Activated CD4-positive, alpha-beta T cell treated with anti-CD3 and anti-CD28 coated beads, Interleukin-2, amount 10 ng/mL, durations not matched to agents 24 days and 14 days (primary cell): ENCODE measurements around the gene STMND1. TPM values are rescaled to one million over a fixed set of nuclear protein-coding genes. Genes with fewer than 3 reads are reported as not detected.

Experiments
- DNase-seq: peaks from one replicate; pipeline ENCODE4 v3.0.0; 2022
- H3K27ac Mint-ChIP-seq: one replicate; pipeline ENCODE4 v1.8.0; 2022; ENCODE audit warnings: mild to moderate bottlenecking, mixed read lengths
- H3K27me3 Mint-ChIP-seq: one replicate; pipeline ENCODE4 v1.8.0; 2022; ENCODE audit warnings: mixed read lengths
- H3K36me3 Mint-ChIP-seq: one replicate; pipeline ENCODE4 v1.8.0; 2022; ENCODE audit warnings: low read depth, mild to moderate bottlenecking, mixed read lengths
- H3K4me1 Mint-ChIP-seq: one replicate; pipeline ENCODE4 v1.8.0; 2021; ENCODE audit warnings: mixed read lengths
- H3K4me3 Mint-ChIP-seq: one replicate; pipeline ENCODE4 v1.8.0; 2022; ENCODE audit warnings: mild to moderate bottlenecking, moderate library complexity, mixed read lengths
- H3K9me3 Mint-ChIP-seq: one replicate; pipeline ENCODE4 v1.8.0; 2021; ENCODE audit warnings: mixed read lengths
- intact Hi-C: fragments of 100-400 bp; cut with micrococcal nuclease; formaldehyde crosslinking; loops from one replicate; pipeline ENCODE4 v1.15.1; 2023
- total RNA-seq: library from RNA; stranded (reverse); gene quantifications from 2 replicates; pipeline ENCODE4 v1.2.3, GENCODE V29; 2022

The STMND1 gene
- total RNA-seq, 1 donor from 2014 or later, result not detected

DNA sequence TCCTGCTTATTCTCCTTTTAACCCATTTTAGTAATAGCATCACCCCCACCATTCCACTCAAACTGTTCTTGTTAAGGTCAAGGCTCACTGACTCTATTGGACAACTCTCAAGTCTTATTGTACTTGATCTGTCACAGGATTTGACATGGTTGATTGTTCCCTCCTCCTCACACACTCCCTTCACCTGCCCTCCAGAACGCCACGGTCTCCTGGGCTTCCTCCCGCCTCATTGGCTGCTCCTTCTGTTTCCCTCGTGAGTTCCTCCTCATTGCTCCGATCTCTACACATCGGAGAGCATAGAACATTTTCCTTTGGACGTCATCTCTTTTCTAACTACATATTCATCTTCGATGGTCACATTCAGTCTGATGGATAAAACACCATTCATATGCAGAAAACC lies 55.1 kb downstream of the STMND1 start:
- Mint-ChIP-seq H3K36me3 (no peaks in the 10 kb centered on the region), H3K27ac (no peak overlapping the region), H3K27me3 (peaks cover 6% of the 10 kb centered on the region), H3K4me3 (no peak overlapping the region), H3K9me3 (no peaks in the 10 kb centered on the region), H3K4me1 (no peaks in the 10 kb centered on the region)
- no peak for DNase-seq
- intact Hi-C loops, result loop anchor here (2.0 to 5.0 kb wide), 2 partner anchors 645 to 658 kb away; no protein-coding TSS in a partner anchor

DNA sequence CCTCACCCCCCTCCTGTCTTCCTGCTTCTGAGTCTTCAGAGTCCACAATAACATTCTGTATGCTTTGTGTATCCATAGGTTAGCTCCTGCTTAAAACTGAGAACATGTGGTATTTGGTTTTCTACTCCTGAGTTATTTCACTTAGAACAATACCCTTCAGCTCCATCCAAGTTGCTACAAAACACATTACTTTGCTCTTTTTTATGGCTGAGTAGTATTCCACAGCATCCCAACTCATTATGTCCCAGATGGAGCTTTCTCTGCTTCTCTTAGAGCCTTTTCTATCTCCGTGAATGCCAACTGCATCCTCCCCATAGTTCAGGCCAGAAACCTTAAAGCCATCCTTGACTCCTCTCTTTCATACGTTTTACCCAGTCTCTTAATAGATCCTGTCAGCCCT lies 55.8 kb downstream of the STMND1 start:
- intact Hi-C loops, result loop anchor here (2.0 to 5.0 kb wide), 2 partner anchors 645 to 657 kb away; no protein-coding TSS in a partner anchor
- H3K36me3 Mint-ChIP-seq, result no peaks in the 10 kb centered on the region
- no peak overlapping the region for H3K4me3 Mint-ChIP-seq
- H3K27ac Mint-ChIP-seq, result no peak overlapping the region
- H3K9me3 Mint-ChIP-seq, result no peaks in the 10 kb centered on the region
- H3K27me3 Mint-ChIP-seq, result peaks cover 6% of the 10 kb centered on the region
- H3K4me1 Mint-ChIP-seq, result no peaks in the 10 kb centered on the region
- DNase-seq, result no peak

- Mint-ChIP-seq H3K36me3 (no peaks in the 10 kb centered on the region), H3K4me3 (no peak overlapping the region), H3K4me1 (no peaks in the 10 kb centered on the region), H3K9me3 (no peaks in the 10 kb centered on the region), H3K27me3 (peaks cover 6% of the 10 kb centered on the region), H3K27ac (no peak overlapping the region)
- no peak for DNase-seq
- intact Hi-C loops, result loop anchor here (5.0 kb wide), 1 partner anchor 643 kb away; no protein-coding TSS in a partner anchor
Measured at GRCh38 chr6:17159240-17159639, 57.4 kb downstream of the STMND1 start.

DNA sequence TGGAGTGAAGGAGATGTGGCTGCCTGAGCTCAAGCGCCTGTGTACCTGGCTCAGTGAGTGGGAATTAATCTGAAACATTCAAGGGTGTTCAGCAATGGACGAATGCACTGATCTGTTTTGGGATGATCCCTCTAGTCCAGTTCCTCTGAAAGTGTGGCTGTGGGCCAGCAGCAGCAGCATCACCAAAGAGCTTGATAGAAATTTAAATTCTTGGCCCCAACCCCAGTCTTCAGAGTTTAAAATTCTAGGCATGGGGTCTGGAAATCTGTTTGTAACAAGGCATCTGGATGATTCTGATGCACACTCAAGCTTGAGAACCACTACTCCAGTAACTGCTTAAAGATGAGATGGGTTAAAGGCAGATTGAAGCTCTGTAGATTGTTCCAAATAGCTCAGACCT lies 59.2 kb downstream of the STMND1 start:
- Mint-ChIP-seq H3K36me3 (no peaks in the 10 kb centered on the region), H3K4me3 (no peak overlapping the region), H3K27me3 (peaks cover 6% of the 10 kb centered on the region), H3K4me1 (no peaks in the 10 kb centered on the region), H3K9me3 (no peaks in the 10 kb centered on the region), H3K27ac (no peak overlapping the region)
- DNase-seq, result no peak
- intact Hi-C loops, result no loop called here

GRCh38 chr6:17165383-17165782 lies 63.5 kb downstream of the STMND1 start:
- Mint-ChIP-seq H3K4me3 (no peak overlapping the region), H3K9me3 (no peaks in the 10 kb centered on the region), H3K4me1 (no peaks in the 10 kb centered on the region), H3K27me3 (peaks cover 4% of the 10 kb centered on the region), H3K27ac (no peak overlapping the region), H3K36me3 (no peaks in the 10 kb centered on the region)
- no peak for DNase-seq
- intact Hi-C loops, result no loop called here

DNA sequence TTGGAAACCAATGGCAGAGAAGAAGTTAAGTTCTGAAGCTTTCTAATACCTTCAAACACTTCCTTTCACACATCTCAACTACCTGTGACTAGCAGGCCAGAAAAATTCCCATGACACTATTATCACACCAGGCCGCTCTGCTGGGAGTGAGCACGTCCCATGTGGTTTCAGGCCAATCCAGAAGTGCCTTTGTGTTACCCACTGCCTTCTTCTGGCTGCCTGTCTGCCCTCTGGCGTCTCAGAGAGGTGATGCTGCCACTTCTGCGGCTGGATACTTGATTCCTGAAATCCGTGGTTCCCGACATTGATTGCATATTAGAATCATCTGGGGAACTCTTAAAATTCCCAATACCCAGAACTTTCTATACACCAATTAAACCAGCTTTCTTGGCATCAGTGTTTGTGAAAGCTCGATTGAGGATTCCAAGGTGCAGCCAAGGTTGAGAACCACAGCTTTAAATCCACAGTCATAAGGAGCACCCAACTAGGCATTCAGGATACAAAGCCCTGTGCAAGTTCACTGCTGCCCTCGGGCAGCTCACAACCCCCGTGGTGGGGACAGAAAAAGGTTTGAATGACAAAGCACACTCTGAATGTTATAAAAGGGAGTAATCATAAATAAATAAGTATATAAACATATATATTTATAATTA lies 65.6 kb downstream of the STMND1 start:
- Mint-ChIP-seq H3K36me3 (no peaks in the 10 kb centered on the region), H3K4me3 (no peak overlapping the region), H3K27ac (no peak overlapping the region), H3K4me1 (no peaks in the 10 kb centered on the region), H3K9me3 (no peaks in the 10 kb centered on the region), H3K27me3 (no peaks in the 10 kb centered on the region)
- intact Hi-C loops, result no loop called here
- DNase-seq, result no peak

DNA sequence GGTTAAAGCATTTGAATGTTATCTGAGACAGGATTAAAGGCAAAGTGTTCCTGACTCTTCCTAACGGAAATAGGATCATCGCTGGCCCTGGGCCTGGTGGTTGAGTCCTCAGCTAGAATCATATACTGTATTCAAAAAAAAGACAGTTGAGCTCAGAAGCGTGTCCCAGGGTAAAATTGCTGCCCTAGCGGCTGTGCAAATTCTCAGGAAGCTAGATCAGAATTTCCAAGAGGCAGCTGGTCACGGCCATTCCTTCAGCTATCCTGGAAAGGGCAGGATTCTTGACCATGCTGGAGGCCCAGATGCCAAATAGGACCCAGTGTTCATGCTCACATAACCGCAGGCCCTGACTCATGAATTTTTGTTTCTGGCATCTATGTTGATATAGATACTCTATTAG lies 67.4 kb downstream of the STMND1 start:
- Mint-ChIP-seq H3K4me3 (no peak overlapping the region), H3K4me1 (no peaks in the 10 kb centered on the region), H3K27ac (no peak overlapping the region), H3K27me3 (no peaks in the 10 kb centered on the region), H3K9me3 (no peaks in the 10 kb centered on the region), H3K36me3 (no peaks in the 10 kb centered on the region)
- intact Hi-C loops, result no loop called here
- DNase-seq, result no peak

DNA sequence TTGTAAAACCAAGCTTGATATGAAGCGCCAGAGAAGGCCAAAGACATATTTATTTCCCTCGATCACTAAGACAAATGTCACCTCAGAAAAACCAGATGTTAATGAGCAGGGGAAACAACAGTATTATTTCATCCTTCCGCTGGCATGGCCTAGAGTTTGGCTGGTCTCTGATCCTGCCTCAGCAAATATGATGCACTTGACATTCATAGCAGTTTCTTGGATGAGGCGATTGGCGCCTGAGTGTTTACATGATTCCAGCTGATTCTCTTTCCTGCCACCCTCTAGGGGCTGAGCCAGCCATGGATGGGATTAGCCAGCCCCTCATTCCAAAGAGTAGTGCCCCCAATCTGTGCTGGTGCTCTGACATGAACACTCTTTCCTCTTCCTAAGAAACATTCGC lies 67.9 kb downstream of the STMND1 start:
- Mint-ChIP-seq H3K9me3 (no peaks in the 10 kb centered on the region), H3K27me3 (no peaks in the 10 kb centered on the region), H3K4me3 (no peak overlapping the region), H3K36me3 (no peaks in the 10 kb centered on the region), H3K27ac (no peak overlapping the region), H3K4me1 (no peaks in the 10 kb centered on the region)
- intact Hi-C loops, result no loop called here
- DNase-seq, result no peak

GRCh38 chr6:17172836-17173470 lies 71.1 kb downstream of the STMND1 start:
- H3K27me3 Mint-ChIP-seq, result no peaks in the 10 kb centered on the region
- intact Hi-C loops, result no loop called here
- no peaks in the 10 kb centered on the region for H3K4me1 Mint-ChIP-seq
- no peaks in the 10 kb centered on the region for H3K36me3 Mint-ChIP-seq
- no peak overlapping the region for H3K27ac Mint-ChIP-seq
- no peak for DNase-seq
- H3K9me3 Mint-ChIP-seq, result no peaks in the 10 kb centered on the region
- H3K4me3 Mint-ChIP-seq, result no peak overlapping the region

GRCh38 chr6:17178326-17178725 lies 76.5 kb downstream of the STMND1 start:
- H3K9me3 Mint-ChIP-seq, result no peaks in the 10 kb centered on the region
- no peaks in the 10 kb centered on the region for H3K4me1 Mint-ChIP-seq
- H3K4me3 Mint-ChIP-seq, result no peak overlapping the region
- H3K27ac Mint-ChIP-seq, result no peak overlapping the region
- no peak for DNase-seq
- no peaks in the 10 kb centered on the region for H3K27me3 Mint-ChIP-seq
- H3K36me3 Mint-ChIP-seq, result no peaks in the 10 kb centered on the region
- intact Hi-C loops, result no loop called here

DNA sequence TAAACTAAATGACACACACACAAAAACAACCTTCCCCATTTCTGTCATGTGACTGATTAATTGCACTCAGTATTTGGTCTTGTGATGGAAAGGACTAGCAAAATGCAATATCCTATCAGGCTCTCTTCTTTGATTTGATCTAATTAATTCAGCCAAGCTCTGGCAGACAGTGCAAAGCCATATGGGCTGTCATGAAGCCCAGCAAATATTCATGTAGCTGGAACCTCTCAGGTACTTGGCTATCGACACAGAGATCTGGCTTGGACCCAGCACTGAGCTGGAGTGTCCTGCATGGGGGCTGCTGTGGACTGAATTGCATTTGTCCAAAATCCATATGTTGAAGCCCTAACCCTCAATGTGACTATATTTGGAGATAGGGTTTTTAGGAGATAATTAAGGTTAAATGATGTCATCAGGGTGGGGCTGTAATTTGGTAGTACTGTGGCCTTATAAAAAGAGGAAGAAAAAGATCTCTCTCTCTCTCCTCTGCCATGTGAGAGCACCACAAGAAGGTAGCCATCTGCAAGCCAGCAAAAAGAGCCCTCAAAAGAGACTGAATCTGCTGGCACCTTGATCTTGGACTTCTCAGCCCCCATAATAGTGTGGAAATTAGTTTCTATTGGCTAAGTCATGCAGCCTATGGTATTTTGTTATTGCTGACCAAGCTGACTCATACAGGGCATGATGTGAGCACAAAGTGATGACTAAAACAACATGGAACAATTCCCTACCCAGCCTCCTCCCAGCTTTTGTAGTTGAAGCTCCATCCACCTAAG lies 77.1 kb downstream of the STMND1 start:
- Mint-ChIP-seq H3K4me3 (no peak overlapping the region), H3K27me3 (no peaks in the 10 kb centered on the region), H3K36me3 (no peaks in the 10 kb centered on the region), H3K27ac (no peak overlapping the region), H3K9me3 (no peaks in the 10 kb centered on the region), H3K4me1 (no peaks in the 10 kb centered on the region)
- intact Hi-C loops, result no loop called here
- DNase-seq, result no peak

DNA sequence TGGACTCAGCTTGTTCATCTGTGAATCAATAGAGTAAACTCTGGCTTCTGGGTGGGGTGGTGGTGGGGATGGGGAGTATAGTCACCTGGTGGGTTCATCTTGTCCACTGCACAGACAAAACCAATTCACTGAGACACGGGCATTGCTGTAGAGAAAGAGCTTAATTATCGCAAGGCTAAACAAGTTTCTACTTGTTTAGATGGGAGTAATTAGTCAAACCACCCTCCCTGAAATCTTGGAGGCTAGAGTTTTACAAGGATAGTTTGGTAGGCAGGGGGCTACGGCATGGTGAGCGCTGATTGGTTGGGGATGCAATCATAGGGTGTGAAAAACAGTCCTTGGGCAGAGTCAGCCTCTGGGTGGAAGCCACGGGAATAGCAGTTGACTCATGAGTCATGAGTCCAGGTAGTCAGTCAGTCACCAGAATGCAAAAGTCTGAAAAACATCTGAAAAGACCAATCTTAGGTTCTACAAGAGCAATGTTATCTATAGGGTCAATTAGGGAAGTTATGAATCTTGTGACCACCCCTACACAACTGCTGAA lies 77.8 kb downstream of the STMND1 start:
- DNase-seq, result no peak
- no peaks in the 10 kb centered on the region for H3K9me3 Mint-ChIP-seq
- no peaks in the 10 kb centered on the region for H3K27me3 Mint-ChIP-seq
- H3K4me3 Mint-ChIP-seq, result no peak overlapping the region
- no peaks in the 10 kb centered on the region for H3K36me3 Mint-ChIP-seq
- no peaks in the 10 kb centered on the region for H3K4me1 Mint-ChIP-seq
- no peak overlapping the region for H3K27ac Mint-ChIP-seq
- intact Hi-C loops, result no loop called here
